Endothelial cell of umbilical vein (primary cell): ENCODE results near the gene DUSP10. TPM values are rescaled to one million over a fixed set of nuclear protein-coding genes. Genes with fewer than 3 reads are reported as not detected.

Source experiments
- BruUV-seq: library from RNA; stranded (reverse); fragments of 400-500 nt; replicated peaks from 2 replicates; lab custom pipeline; 2021; lab: Mats Ljungman, UMichigan
- CTCF ChIA-PET: fragments of 300-600, 350-600 bp; sonication (Branson Sonifier 250); formaldehyde crosslinking; loops from one replicate; lab custom pipeline; 2021; ENCODE audit warnings: antibody characterized with exemption, inconsistent platforms; lab: Charles Lee
- POLR2A ChIA-PET: fragments of 300-600, 350-600 bp; sonication (Branson Sonifier 250); formaldehyde crosslinking; loops from one replicate; lab custom pipeline; 2021; ENCODE audit warnings: antibody characterized with exemption, inconsistent platforms; lab: Charles Lee
- DNase-seq: peaks from one replicate; pipeline ENCODE4 v3.0.0-alpha.2; 2011; ENCODE audit warnings: low read depth, low spot score
- FAIRE-seq: peaks from 2 replicates; lab custom pipeline; 2011; peaks lifted over from hg19 to GRCh38; lab: Jason Lieb, UNC
- H2AFZ ChIP-seq: 2 replicates; pipeline ENCODE4 v1.6.0; 2012; ENCODE audit warnings: low read depth, low read length, control low read depth, inconsistent platforms
- H3K27ac ChIP-seq: 2 replicates; pipeline ENCODE4 v1.5.1; 2011; ENCODE audit warnings: low read depth, mild to moderate bottlenecking, control low read depth, low read length, moderate library complexity; ENCODE audit not compliant: insufficient read depth
- H3K27me3 ChIP-seq, 2 experiments: 2 replicates each; pipeline versions ENCODE4 v1.6.0 to v1.6.1; 2011; ENCODE audit warnings: low read length in 2 of 2, mixed read lengths in 1 of 2; ENCODE audit not compliant: control insufficient read depth in 2 of 2, insufficient read depth in 2 of 2
- H3K36me3 ChIP-seq, 2 experiments: 2 replicates in 1 of 2; 3 replicates in 1 of 2; pipeline ENCODE4 v1.5.1; 2011; ENCODE audit warnings: low read length in 2 of 2, mild to moderate bottlenecking in 1 of 2, moderate library complexity in 1 of 2; ENCODE audit not compliant: control insufficient read depth in 2 of 2, insufficient read depth in 2 of 2; ENCODE audit errors: extremely low read depth in 1 of 2
- H3K4me1 ChIP-seq: 3 replicates; pipeline ENCODE4 v1.5.1; 2011; ENCODE audit warnings: mild to moderate bottlenecking, low read length; ENCODE audit not compliant: control insufficient read depth, insufficient read depth; ENCODE audit errors: extremely low read depth
- H3K4me2 ChIP-seq: 2 replicates; pipeline ENCODE4 v1.6.1; 2011; ENCODE audit warnings: low read length, control low read depth, mixed read lengths; ENCODE audit not compliant: insufficient read depth
- H3K4me3 ChIP-seq, 3 experiments: fragments of 200-600 bp in 1 of 3; sonication (generic), shearing (Covaris generic) in 1 of 3; replicated peaks in 1 of 3; 2 replicates each; pipeline ENCODE4 v1.5.1; 2011 to 2016; ENCODE audit warnings: control low read depth in 3 of 3, low read length in 3 of 3, mild to moderate bottlenecking in 2 of 3, inconsistent platforms in 1 of 3, low read depth in 1 of 3, moderate library complexity in 1 of 3; ENCODE audit not compliant: insufficient read depth in 1 of 3
- H3K79me2 ChIP-seq: 2 replicates; pipeline ENCODE4 v1.6.0; 2012; ENCODE audit warnings: low read length, inconsistent platforms; ENCODE audit not compliant: control insufficient read depth, insufficient read depth
- H3K9ac ChIP-seq: replicated peaks from 2 replicates; pipeline ENCODE3; 2011; ENCODE audit warnings: low read length, control low read depth; ENCODE audit not compliant: insufficient read depth; ENCODE audit errors: extremely low read depth
- H3K9me1 ChIP-seq: replicated peaks from 3 replicates; pipeline ENCODE4 v1.6.0; 2011; ENCODE audit warnings: mild to moderate bottlenecking, low read length; ENCODE audit not compliant: control insufficient read depth, insufficient read depth; ENCODE audit errors: extremely low read depth
- H3K9me3 ChIP-seq: replicated peaks from 2 replicates; pipeline ENCODE4 v1.5.1; 2012; ENCODE audit warnings: low read length, inconsistent platforms; ENCODE audit not compliant: control insufficient read depth, insufficient read depth
- H4K20me1 ChIP-seq: replicated peaks from 2 replicates; pipeline ENCODE3; 2011; ENCODE audit warnings: mild to moderate bottlenecking, low read length; ENCODE audit not compliant: control insufficient read depth, insufficient read depth; ENCODE audit errors: extremely low read depth
- CTCF ChIP-seq, 2 donors: IDR thresholded peaks; 1 replicate in 1 of 2; 2 replicates in 1 of 2; pipeline ENCODE4 v1.5.1; 2011; ENCODE audit warnings: low read length in 2 of 2, mild to moderate bottlenecking in 2 of 2, moderate library complexity in 2 of 2, control low read depth in 1 of 2, inconsistent platforms in 1 of 2, low read depth in 1 of 2; ENCODE audit not compliant: insufficient read depth in 1 of 2; ENCODE audit errors: extremely low read depth in 1 of 2
- EZH2 ChIP-seq: IDR thresholded peaks from 2 replicates; pipeline ENCODE4 v1.6.1; 2012; ENCODE audit warnings: borderline replicate concordance, low read depth, mild to moderate bottlenecking, moderate library complexity, low read length, inconsistent platforms; ENCODE audit not compliant: severe bottlenecking
- FOS ChIP-seq: IDR thresholded peaks from 2 replicates; pipeline ENCODE4 v1.6.1; 2011; ENCODE audit warnings: mild to moderate bottlenecking, low read length, moderate library complexity, borderline replicate concordance; ENCODE audit not compliant: insufficient read depth
- GATA2 ChIP-seq: IDR thresholded peaks from 2 replicates; pipeline ENCODE4 v1.7.0; 2011; ENCODE audit warnings: low read depth, mild to moderate bottlenecking, moderate library complexity, mixed read lengths, low read length; ENCODE audit not compliant: insufficient read length, insufficient read depth
- JUN ChIP-seq: IDR thresholded peaks from 2 replicates; pipeline ENCODE4 v1.6.1; 2011; ENCODE audit warnings: borderline replicate concordance, low read depth; ENCODE audit not compliant: insufficient read length, insufficient read depth
- MAX ChIP-seq: IDR thresholded peaks from 2 replicates; pipeline ENCODE4 v1.6.1; 2011; ENCODE audit not compliant: insufficient read depth, insufficient read length
- MYC ChIP-seq: IDR thresholded peaks from one replicate; pipeline ENCODE4 v1.6.1; 2011; ENCODE audit warnings: mild to moderate bottlenecking, low read depth, low read length
- POLR2A ChIP-seq: IDR thresholded peaks from 2 replicates; pipeline ENCODE4 v1.6.1; 2012; ENCODE audit warnings: low read depth, mild to moderate bottlenecking, control low read depth, low read length
- POLR2AphosphoS5 ChIP-seq: IDR thresholded peaks from 2 replicates; pipeline ENCODE4 v1.6.1; 2012; ENCODE audit warnings: low read depth, mild to moderate bottlenecking, control low read depth, low read length, moderate library complexity; ENCODE audit not compliant: insufficient read depth
- dilution Hi-C: fragments of 300-500 bp; cut with MboI; formaldehyde crosslinking; loops from one replicate; pipeline ENCODE4 v1.15.0; 2019; ENCODE audit warnings: low sequenced_read_pairs; ENCODE audit not compliant: extremely low pct_ligation_motif_present
- intact Hi-C: fragments of 100-400 bp; cut with micrococcal nuclease; formaldehyde crosslinking; loops from one replicate; pipeline ENCODE4 v1.10.0; 2022
- polyA plus RNA-seq, 4 experiments: library from polyadenylated mRNA; depleted of rRNA in 3 of 4; stranded (reverse) in 3 of 4; unstranded in 1 of 4; fragments of >200 nt; gene quantifications; 2 replicates each; pipeline versions ENCODE4 v1.2.1 to v1.2.3, GENCODE V29; 2011 to 2012; ENCODE audit warnings: missing spikeins in 1 of 4
- total RNA-seq: library from RNA; stranded (reverse); gene quantifications from 2 replicates; pipeline ENCODE4 v1.2.3, GENCODE V29; 2021

DUSP10 gene
- total and polyA plus RNA-seq, 2 donors (not counting 3 experiments of a cell fraction or from before 2014, with no cell fraction given) = 1.6 to 1.9 TPM

- TF ChIP-seq EZH2 = no peak
- TF ChIP-seq FOS = no peak
- TF ChIP-seq MYC = no peak
- no peak for TF ChIP-seq CTCF (IDR thresholded peaks at IDR 0.05; ENCODE audit: extremely low read depth in 1 of 2, insufficient read depth in 1 of 2, low read depth in 1 of 2, low read length in 2 of 2)
- no peak for TF ChIP-seq POLR2AphosphoS5
- TF ChIP-seq POLR2A = no peak
- TF ChIP-seq GATA2 = no peak
- TF ChIP-seq MAX = no peak
- no peak for TF ChIP-seq JUN
- H3K27ac ChIP-seq = no peak overlapping the region
- H3K4me1 ChIP-seq = no peaks in the 10 kb centered on the region
- H3K9me3 ChIP-seq = no peaks in the 10 kb centered on the region
- CTCF ChIA-PET = interaction anchor here (1.4 to 1.6 kb wide), 3 partner anchors 20 to 163 kb away, joined by 3 to 4 read pairs (median 3); no protein-coding TSS in a partner anchor
- H3K9me1 ChIP-seq = no peaks in the 10 kb centered on the region
- H3K27me3 ChIP-seq = peaks cover 0 to 1% of the 10 kb centered on the region in 2 experiments
- H3K79me2 ChIP-seq = no peaks in the 10 kb centered on the region
- no peak overlapping the region for H3K9ac ChIP-seq
- DNase-seq (no peak), FAIRE-seq (no peak)
- POLR2A ChIA-PET = no interaction called here
- H3K36me3 ChIP-seq = no peaks in the 10 kb centered on the region
- no peak overlapping the region for H3K4me3 ChIP-seq
- intact Hi-C loops = no loop called here
- H2AFZ ChIP-seq = no peak overlapping the region
- H3K4me2 ChIP-seq = no peak overlapping the region
- dilution Hi-C loops = no loop called here
- H4K20me1 ChIP-seq = no peaks in the 10 kb centered on the region
- BruUV-seq = no TSS peak
These were observed 34.9 kb downstream of the DUSP10 start for GRCh38 chr1:221706876-221707582.
